Measurements from ENCODE around the gene LIN7C. TPM values are rescaled to one million over a fixed set of nuclear protein-coding genes. Genes with fewer than 3 reads are reported as not detected.
A peak's percentile ranks its signal among the peaks of the same experiment; 100 is the strongest.

LIN7C gene
- total and polyA plus RNA-seq, 9 of the 15 experiments (the other 6 are each of a cell fraction or from before 2014, with no cell fraction given): 10.8 to 52.7 (median 21.5) TPM

GRCh38 chr11:27485930-27486773, 20.4 kb downstream of the LIN7C start (continued):
- TF ChIP-seq MTA3 (IDR thresholded peaks at IDR 0.05; ENCODE audit: borderline replicate concordance) (no peak), DEAF1 (CRISPR knock-in tag; IDR thresholded peaks at IDR 0.05) (peak; percentile 93), HSF4 (CRISPR knock-in tag; IDR thresholded peaks at IDR 0.05; ENCODE audit: borderline replicate concordance) (no peak), PKNOX1 (IDR thresholded peaks at IDR 0.05) (no peak), ZNF23 (CRISPR knock-in tag; IDR thresholded peaks at IDR 0.05) (no peak), CREB1 (IDR thresholded peaks at IDR 0.05) (no peak), CREB1 (CRISPR knock-in tag; IDR thresholded peaks at IDR 0.05) (no peak), CC2D1A (IDR thresholded peaks at IDR 0.05) (0 out of 2 replicates have a peak, but pooled peaks have one; percentile 59), POLR2H (tag; IDR thresholded peaks at IDR 0.05; ENCODE audit: low read depth) (0 out of 2 replicates have a peak, but pooled peaks have one; percentile 29), ATF4 (CRISPR knock-in tag; IDR thresholded peaks at IDR 0.05) (no peak), SIRT6 (IDR thresholded peaks at IDR 0.05; ENCODE audit: low read depth, low read length) (no peak), RBM22 (IDR thresholded peaks at IDR 0.05; ENCODE audit: low read depth, low read length, poor library complexity, severe bottlenecking) (no peak), SIN3B (IDR thresholded peaks at IDR 0.05; ENCODE audit: low read depth) (no peak), GTF2B (IDR thresholded peaks at IDR 0.05; ENCODE audit: extremely low read depth, insufficient read length) (no peak), CTCFL (IDR thresholded peaks at IDR 0.05; ENCODE audit: borderline replicate concordance, insufficient read depth, low read depth, low read length, poor library complexity, severe bottlenecking) (no peak), ATF7 (IDR thresholded peaks at IDR 0.05) (no peak), ARID2 (IDR thresholded peaks at IDR 0.05) (peak; percentile 86), BCOR (IDR thresholded peaks at IDR 0.05) (no peak), NCOA1 (IDR thresholded peaks at IDR 0.05; ENCODE audit: low read depth) (no peak), MTA1 (IDR thresholded peaks at IDR 0.05; ENCODE audit: borderline replicate concordance) (no peak)
